WI38 (cell line): Measurements from ENCODE around the gene NOPCHAP1.
"Not testable (repeated sequence)": the region's sequence is repeated elsewhere in the genome, so short reads cannot be mapped to it uniquely, and the experiment has no call there.

Experiments used
- H3K4me3 ChIP-seq: 2 replicates; pipeline ENCODE4 v1.5.1; 2011; ENCODE audit warnings: low read depth, mild to moderate bottlenecking, control low read depth, low read length
- TF ChIP-seq, protein P1 (sequence below): IDR thresholded peaks from 2 replicates; pipeline ENCODE4 v1.5.1; 2012; ENCODE audit warnings: low read depth, mild to moderate bottlenecking, control low read depth, low read length

Gene NOPCHAP1

DNA sequence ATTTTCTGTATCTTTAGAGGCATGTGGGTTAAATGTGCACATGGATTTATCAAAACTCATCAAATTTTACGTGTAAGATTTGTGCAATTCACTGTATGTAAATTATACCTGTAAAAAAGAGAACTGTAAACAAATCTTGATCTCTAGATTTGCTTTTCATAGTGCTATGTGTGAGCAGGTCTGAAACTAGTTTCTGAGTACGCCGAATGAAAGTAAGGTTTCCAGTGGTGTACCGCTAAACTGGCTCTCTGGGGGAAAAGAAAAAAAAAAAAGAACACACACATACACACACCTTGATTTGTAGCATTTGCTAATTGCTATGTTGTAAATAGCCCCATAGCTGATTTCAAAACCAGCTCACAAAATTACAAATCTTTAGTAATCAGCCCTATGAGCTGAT lies 19.4 kb upstream of the NOPCHAP1 start:
- TF ChIP-seq, protein P1, sequence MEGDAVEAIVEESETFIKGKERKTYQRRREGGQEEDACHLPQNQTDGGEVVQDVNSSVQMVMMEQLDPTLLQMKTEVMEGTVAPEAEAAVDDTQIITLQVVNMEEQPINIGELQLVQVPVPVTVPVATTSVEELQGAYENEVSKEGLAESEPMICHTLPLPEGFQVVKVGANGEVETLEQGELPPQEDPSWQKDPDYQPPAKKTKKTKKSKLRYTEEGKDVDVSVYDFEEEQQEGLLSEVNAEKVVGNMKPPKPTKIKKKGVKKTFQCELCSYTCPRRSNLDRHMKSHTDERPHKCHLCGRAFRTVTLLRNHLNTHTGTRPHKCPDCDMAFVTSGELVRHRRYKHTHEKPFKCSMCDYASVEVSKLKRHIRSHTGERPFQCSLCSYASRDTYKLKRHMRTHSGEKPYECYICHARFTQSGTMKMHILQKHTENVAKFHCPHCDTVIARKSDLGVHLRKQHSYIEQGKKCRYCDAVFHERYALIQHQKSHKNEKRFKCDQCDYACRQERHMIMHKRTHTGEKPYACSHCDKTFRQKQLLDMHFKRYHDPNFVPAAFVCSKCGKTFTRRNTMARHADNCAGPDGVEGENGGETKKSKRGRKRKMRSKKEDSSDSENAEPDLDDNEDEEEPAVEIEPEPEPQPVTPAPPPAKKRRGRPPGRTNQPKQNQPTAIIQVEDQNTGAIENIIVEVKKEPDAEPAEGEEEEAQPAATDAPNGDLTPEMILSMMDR, result no peak
- H3K4me3 ChIP-seq, result no peak overlapping the region

DNA sequence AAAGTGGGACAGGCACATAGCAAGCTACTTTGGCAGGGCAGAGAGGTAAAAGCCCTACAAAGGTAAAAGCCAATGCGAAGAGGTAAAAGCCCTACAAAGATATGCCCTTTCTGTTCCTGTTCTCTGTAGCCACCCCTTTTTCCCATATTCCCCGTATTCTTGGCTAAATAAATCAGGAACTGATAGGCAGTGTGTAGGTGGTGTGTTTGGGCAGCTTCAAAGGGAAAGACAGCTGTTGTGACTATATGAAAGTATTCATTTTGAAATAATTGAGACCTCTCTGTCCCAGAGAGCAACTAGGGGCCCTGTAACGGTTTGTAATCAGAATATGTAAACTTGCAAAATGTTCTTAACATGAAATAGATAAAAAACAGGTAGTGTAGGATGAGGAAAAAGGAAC lies 16.8 kb upstream of the NOPCHAP1 start:
- TF ChIP-seq, protein P1, result no peak
- no peak overlapping the region for H3K4me3 ChIP-seq

DNA sequence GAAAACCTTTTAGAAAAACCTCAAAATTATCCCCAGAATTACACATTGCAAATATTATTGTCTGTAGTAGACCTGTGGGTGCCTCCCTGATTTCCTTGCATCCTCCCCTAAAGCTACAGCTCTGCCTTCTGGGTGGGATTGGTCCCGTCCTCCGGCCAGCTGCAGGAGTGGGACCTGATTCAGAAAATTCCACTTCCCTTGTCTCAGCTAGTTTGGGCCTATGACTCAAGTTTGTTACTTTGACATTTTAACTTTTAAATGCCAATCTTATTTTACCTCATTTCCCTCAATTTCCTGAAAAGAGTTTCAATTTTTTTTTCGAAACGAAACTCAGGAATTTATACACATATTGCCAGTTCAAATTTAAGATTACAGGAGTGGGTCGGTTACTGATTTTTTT lies 14.8 kb upstream of the NOPCHAP1 start:
- TF ChIP-seq, protein P1, result no peak
- H3K4me3 ChIP-seq, result no peak overlapping the region

DNA sequence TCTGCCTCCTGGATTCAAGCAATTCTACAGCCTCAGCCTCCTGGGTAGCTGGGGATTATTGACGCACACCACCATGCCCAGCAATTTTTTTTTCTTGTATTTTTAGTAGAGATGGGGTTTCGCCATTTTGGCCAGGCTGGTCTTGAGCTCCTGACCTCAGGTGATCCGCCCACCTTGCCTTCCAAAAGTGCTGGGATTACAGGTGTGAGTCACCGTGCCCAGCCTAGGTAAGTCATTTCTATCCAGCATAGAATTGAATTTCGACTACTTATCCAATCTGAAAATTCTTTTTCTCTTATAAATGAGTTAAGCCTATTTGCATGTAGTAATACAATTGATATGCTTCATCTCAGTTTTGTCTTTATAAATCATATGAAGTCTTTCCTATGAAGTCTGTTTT lies 12.9 kb upstream of the NOPCHAP1 start:
- no peak overlapping the region for H3K4me3 ChIP-seq
- TF ChIP-seq, protein P1, result no peak

DNA sequence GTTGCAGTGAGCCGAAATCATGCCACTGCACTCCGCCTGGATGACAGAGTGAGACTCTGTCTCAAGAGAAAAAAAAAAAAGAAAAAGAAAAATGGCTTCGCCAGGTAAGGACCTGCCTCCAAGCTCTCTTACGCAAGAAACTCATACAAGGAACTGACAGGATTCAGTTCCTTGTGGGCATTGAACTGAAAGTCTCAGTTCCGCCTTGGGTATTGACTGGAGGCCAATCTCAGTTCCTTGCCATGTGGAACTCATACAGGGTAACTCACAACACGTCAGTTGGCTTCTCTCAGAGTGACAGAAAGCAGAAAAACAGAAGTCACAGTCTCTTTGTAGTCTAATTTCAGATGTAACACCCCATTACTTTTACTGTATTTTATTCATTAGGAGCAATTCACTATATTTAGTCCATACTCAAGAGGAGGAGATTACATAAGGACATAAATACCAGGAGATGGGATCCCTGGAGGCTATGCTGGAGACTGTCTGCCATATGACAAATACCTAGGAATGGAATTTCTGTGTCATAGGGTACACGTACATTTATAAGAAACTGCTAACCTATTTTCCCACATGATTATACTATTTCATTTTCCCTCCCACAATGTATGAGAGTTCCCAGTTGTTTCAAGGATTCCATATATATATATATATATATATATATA lies 11.4 kb upstream of the NOPCHAP1 start:
- TF ChIP-seq, protein P1, result no peak
- H3K4me3 ChIP-seq, result no peak overlapping the region

DNA sequence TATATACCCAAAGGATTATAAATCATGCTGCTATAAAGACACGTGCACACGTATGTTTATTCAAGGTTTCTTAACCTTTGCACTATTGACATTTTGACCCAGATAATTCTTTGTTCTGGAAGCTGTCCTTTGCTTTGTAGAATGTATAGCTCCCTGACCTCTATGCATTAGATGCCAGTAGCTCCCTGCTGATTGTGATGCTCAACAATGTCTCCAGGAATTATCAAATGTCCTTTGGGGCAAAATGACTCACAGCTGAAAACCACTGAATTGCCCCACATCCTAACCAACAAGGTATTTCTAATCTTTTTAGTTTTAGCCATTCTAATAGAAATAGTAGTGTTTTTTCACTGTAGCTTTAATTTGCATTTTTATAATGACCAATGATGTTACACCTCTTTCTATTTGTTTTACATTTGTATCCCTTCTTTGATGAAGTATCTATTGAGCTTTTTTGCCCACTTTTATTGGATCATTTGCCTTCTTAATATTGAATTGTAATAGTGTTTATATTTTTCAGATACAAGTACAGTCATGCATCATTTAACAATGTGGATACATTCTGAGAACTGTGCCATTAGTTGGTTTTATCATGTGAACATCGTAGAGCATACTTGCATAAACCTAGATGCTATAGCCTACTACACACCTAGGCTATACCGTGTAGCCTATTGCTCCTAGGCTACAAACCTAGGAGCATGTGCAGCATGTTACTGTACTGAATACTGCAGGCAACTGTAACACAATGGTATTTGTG lies 10.4 kb upstream of the NOPCHAP1 start:
- TF ChIP-seq, protein P1, result no peak

DNA sequence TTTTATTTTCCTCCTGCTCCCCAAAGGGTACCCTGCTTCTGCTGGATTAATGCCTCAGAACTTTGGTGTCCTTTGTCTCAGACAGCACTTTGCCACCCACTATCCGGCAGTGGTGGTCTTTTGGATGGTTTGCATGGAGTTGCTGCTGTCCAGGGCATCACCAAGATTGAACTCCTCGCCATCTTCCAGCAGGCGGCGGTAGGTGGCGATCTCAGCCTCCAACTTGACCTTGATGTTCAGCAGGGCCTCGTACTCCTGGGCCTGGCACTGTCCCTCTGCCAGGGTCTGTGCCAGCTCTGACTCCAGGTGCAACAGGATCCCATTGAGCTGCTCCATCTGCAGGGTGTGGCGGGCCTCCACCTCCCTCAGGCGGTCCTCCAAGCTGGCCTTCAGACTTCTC lies 9.4 kb upstream of the NOPCHAP1 start:
- TF ChIP-seq, protein P1, result no peak
- no peak overlapping the region for H3K4me3 ChIP-seq

More for the DNA sequence above, 10.4 kb upstream of the NOPCHAP1 start:
- H3K4me3 ChIP-seq, result no peak overlapping the region

DNA sequence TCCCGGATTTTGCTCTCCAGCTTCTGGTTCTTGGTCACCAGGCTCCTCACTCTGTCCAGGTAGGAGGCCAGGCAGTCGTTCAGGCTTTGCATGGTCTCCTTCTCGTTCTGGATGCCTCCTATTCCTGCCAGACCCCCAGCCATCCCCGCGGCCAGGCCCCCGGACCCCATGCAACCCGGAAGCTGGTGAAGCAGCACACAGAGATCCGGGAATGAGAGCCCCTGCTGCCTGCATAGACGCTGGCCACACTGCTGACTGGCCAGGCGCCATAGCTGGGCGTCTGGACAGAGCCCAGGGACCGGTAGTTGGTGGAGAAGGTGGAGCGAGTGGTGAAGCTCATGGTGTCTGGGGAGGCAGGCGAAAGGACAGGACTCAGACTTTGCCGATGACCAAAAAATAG lies 8.4 kb upstream of the NOPCHAP1 start:
- not testable (repeated sequence) for H3K4me3 ChIP-seq
